HL-60/S4 (cell line): ENCODE results near the gene KXD1.
"Not testable (repeated sequence)": the region's sequence is repeated elsewhere in the genome, so short reads cannot be mapped to it uniquely, and the experiment has no call there.

Experiments
- in situ Hi-C: fragments of 300-500 bp; cut with MboI; formaldehyde crosslinking; loops from 2 replicates; pipeline ENCODE4 v1.14.3; 2022; ENCODE audit warnings: low sequenced_read_pairs

Gene KXD1

DNA sequence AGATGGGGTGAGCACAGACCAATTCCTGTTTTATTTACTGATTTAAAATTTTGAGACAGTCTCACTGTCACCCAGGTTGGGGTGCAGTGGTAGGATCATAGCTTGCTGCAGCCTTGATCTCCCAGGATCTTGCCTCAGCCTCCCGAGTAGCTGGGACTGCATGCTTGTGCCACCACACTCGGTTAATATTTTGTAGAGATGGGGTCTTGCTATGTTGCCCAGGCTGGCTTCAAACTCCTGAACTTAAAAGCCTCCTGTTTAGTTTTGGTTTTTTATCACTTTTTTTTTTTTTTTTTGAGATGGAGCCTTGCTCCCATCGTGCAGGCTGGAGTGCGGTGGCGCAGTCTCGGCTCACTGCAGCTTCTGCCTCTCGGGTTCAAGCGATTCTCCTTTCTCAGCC is 18.7 kb downstream of the KXD1 start:
- in situ Hi-C loops = no loop called here

DNA sequence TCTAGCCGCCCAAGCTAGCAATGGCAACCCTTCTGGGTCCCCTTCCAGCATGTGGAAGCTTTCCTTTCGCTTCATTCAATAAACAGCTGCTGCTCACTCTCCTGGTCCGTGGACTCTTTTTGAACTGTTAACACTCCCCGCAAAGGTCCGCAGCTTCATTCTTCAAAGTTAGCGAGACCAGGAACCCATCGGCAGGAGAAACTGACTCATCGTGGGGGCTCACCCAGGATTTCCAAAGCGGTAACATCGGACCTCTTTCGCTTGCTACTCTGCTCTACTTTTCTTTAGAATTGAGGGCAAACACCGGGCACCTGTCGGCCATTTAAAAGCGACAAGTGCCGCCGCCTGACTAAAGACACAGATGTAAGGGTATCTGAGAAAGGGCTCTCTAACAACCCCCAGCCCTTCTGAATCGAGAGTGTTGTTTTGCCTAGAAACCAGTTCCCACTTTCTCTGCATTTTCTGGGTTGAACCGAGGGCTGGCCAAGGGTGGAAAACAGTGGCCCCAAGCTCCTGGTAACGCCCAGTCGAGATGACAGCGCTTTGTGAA is 19.8 kb downstream of the KXD1 start:
- in situ Hi-C loops = no loop called here

DNA sequence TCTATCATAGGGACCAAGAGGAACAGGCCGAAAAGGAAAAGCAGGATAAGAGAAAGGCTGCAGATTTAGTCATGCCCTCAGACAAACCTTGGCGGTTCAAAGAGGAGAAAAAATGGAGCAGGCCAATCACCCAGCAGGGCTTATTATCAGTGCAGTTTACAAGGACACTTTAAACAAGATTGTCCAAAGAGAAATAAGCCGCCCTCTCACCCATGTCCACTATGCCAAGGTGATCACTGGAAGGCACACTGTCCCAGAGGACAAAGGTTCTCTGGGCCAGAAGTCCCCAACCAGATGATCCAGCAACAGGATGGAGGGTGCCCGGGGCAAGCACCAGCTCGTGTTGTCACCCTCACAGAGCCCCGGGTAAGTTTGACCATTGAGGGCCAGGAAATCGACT is 22.6 kb downstream of the KXD1 start:
- in situ Hi-C loops = no loop called here

DNA sequence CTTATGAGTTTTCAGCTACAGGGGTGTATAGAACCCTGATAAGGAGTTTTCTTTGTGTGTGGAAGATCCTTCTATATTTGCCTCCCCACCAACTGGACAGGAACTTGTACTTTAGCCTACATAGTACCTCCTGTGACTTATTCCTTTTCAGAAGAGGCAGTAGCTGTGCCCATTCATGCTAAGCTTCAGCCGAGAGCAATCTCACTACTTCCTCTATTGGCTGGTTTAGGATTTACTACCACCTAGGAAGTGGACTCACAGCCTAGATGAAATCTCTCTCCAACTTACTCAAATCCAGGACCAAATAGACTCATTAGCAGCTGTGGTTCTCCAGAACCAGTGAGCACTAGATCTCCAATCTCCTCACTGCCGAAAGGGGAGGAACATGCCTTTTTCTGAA is 28.6 kb downstream of the KXD1 start:
- in situ Hi-C loops = no loop called here

DNA sequence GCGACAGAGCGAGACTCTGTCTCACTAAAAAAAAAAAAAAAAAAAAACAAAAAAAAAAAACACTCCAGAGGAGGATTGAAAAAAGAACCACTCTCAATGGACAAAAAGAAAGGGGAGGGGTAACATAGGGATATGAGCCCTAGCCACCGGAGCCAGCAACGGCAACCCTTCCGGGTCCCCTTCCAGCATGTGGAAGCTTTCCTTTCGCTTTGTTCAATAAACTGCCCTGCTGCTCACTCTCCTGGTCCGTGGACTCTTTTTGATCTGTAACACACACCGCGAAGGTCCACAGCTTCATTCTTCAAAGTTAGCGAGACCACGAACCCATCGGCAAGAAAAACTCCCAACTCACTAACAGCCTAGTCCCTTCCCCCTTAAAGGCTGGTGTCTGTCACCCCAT is 29.9 kb downstream of the KXD1 start:
- in situ Hi-C loops = no loop called here

DNA sequence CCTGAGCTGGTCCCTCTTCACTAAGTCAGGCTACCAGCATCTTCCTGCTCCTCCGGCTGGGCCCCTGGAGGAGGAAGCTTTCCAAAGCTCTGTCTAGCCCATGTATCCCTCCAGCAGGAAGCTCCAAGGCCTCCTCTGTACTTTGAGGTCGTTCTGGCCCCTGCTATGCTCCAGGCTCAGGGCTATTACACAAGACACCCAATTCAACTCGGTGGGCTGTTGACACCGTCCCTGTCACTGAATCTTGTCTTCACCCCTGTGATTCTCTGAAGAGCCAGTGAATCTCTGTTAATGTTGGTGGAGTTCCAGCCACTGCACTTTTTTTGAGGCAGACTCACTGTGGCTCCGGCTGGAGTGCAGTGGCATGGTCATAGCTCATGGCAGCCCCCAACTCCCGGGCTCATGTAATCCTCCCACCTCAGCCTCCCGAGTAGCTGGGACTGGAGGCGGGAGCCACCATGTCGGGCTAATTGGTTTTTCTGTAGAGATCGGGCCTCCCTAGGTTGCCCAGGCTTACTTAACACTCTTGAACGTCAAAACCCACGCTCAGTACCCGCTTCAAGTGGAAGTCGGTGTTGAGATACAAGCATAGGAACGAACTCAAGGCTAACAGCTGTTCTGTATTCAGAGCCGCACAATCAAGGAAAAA is 30.4 kb downstream of the KXD1 start:
- in situ Hi-C loops = no loop called here

DNA sequence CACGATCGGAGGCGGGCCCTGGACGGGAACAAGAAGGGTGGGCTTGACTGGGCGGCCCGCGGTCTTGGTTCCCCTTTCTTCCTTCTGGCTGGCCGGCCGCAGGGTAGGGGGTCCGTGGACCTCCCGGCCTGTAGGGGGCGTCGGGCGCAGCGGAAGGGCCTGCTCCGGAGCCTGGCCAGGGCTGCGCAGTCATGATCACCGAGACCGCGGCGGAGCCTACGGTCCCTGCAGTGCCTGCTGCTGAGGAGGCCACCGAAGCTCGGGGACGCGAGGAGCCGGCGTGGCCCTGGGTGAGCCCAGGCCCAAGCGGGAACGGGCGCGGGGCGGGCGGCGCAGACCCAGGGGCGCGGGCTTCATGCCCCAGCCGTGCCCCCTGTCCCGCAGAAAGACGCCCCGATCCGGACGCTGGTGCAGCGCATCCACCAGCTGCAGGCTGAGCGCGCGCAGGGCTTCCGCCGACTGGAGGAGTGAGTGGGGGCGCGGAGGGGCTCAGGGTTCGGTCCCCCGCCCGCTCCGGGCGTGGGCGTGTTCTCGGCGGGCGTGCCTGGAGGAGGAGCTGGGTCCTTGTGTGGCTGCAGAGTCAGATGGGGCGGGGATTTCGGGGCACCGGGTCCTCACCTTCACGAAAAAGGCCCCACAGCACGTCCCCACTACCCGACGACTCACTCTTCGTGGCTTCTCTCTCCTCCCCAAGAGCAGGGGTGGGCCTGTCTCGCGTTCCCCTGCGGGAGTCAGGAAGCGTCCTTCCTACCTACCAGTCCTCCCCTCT is 31.1 kb downstream of the KXD1 start, which contains the start of gene REX1BD:
Gene REX1BD (plus strand): TSS at position 188 of the 769 bp plus-strand sequence. CDS start 4 bp downstream, at position 192.
- in situ Hi-C loops = no loop called here

DNA sequence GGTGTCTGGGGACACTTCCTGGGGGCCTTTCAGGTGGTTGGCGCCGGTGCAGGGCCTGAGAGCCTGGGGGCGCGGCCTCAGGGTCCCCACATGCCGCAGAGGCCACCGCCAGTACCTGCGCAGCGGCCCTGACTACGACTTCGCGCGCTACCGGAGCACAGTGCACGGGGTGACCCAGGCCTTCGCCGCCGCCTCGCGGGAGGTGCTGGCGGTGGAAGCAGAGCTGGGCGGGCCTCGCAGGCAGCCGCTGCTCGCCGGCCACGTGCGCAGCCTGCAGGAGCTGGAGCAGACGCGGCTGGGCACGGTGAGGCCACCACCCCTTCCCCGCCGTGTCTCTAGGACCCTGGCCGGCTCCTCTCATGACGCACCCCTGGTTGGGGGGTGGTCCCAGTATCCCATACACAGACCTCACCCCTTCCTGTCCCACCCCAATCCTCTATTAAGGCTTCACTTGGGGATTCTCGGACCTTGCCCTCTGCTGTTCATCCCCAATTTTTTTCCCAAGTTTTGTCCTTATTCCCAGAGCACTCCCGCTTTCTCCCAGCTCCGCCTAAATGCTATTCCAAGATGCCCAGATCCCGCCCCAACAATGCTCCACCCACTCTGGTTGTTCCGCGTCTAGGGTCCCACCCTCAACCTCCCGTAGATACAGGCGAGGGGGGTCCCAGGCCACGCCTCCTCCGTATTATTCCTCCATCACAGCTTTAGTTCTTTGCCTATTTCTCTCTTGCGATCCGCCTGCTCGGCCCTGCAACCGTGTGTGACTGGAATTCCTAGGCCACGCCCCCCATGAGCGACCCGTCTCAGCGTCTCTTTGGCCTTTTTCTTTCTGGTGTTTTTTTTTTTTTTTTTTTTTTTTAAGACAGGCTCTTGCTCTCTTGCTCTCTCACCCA is 32.0 kb downstream of the KXD1 start:
- in situ Hi-C loops = no loop called here

DNA sequence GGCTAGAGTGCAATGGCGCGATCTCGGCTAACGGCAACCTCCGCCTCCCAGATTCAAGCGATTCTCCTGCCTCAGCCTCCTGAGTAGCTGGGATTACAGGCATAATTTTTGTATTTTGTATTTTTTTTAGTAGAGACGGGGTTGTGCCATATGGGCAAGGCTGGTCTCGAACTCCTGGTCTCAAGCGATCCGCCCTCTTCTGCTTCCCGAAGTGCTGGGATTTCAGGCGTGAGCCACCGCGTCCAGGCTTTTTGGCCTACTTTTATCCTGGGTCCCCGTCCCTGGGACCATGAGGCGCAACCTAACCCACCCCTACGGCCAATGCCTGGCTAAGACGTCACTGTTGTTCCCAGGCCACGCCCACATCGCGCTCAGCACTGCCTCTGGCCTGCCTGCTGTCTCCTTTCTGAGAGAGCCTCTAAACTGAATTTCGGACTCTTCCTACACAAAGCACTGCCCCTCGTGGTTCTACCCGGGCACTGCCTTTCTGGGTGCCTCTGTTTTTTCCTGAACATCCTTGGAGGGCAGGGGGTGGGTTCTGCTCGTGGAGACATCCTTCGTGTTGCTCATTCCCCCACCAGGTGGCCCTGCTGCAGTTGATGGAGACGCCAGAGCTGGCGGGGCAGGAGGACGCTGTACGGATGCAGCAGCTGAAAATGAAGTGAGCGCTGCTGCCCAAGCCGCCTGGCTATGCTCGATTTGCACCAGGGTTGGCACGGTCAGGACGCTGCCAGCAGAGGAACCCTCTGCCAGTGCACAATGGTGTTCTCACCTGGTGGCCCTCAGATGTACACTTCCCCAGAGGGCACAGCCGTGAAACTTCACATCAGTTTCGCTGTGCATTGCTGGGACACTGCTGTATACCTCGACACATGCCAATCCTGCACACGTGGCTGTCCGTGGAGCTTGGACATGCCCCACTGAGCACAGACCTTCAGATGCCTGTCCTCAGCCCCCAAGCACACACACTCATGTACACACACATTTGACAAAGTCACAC is 32.9 kb downstream of the KXD1 start:
- in situ Hi-C loops = no loop called here

DNA sequence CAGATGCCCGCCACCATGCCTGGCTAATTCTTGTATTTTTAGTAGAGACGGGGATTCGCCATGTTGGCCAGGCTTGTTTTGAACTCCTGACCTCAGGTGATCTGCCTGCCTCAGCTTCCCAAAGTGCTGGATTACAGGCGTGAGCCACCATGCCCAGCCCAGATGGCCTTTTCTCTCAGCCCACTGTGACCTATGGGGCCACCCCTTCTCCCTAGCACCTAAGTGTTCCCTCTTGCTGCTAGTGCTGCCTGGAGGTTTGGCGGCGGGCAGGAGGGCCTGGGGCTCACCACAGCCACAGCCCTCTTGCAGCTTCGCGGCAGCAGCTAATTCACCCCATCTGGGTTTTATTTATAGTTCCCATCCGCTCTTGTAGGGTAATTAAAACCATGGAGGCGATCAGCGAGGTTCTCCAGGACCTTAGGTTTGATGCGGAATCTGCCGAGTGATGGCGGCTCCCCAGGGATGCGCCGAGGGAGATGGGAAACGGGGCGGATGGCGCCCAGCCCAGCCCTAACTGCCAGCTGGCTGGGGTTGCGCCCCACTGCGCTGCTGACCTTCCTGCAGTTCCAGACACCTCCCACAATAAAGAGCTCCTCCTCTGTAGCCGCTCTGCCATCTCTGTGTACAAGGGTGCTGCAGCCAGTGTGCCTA is 34.2 kb downstream of the KXD1 start:
- in situ Hi-C loops = no loop called here

DNA sequence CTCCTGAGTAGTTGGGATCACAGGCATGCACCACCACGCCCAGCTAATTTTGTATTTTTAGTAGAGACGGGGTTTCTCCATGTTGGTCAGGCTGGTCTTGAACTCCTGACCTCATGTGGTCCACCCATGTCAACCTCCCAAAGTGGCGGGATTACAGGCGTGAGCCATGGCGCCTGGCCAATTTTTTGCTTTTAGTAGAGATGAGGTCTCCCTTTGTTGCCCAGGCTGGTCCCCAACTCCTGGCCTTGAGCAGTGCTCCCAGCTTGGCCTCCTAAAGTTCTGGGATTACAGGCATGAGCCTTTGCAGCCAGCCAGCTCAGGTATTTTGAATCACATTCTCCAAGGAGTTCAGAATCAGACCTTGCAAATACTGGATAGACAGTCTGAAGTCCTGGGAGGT is 35.1 kb downstream of the KXD1 start:
- in situ Hi-C loops = not testable (repeated sequence)

DNA sequence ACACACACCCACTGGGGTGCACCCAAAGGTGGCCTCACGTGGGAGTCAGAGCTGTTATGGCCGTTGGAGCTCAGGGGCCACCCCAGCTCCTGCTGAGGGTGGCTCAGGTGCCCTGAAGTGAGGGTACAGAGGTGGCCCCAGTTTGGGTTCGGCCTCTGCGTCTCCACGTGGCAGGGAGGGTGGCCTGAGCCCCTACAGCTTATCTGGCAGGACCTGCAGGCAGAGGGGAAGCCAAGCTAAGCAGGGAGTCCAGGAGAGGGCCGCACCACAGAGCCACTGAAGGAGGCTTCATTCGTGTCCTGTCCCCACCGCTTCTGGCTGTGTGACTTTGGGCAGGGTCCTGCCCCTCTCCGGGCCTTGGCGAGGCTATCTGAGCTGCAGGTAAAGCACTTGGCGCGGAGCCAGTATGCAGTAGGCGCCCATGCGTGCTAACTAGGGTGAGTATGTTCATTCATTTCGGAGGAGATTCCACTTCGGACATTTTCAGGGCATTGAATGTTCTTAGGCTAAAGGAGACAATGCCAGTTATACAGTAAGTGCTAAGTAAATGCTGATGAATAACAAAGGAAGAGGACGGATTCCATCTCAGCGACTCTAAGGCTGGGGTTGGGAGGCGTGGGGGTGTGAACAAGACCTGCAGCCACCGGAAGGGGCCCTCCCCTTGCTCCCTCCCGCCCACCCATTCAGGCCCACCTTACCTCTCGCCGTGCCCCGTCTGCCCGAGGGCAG is 35.9 kb downstream of the KXD1 start:
- in situ Hi-C loops = no loop called here

DNA sequence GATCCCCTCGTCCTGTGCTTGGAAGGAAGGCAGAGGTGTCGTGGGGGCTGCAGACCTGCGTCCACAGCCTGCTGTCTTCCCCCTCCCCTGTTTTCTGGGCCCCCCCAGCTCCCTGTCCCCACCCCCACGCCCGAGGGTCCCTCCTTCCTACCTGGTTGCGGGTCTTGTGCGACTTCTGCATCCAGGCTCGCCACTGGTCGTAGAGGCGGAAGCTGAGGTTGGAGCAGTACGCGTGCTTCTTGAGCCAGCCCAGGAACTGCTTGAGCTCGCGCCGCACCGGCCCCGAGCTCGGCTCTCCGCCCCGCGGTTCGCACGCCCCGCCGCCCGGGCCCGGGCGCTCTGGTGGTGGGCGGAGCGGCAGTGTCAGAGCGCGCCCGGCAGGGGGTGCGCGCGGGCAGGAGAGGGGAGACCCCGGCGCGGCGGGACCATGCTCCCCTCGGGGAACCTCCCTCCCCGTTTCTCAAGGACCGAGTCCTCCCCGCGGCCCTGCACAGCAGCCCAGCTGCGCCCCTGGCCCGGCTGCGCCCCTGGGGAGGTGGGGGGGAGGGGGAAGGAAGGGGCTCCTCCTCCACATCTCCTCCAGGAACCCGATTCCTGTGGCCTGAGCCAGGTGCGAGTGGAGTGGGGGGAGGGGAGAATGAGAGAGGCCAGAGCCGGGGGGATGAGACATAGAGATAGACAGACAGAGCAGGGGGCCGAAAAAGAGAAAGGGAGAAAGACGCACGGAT is 36.6 kb downstream of the KXD1 start:
- in situ Hi-C loops = no loop called here

DNA sequence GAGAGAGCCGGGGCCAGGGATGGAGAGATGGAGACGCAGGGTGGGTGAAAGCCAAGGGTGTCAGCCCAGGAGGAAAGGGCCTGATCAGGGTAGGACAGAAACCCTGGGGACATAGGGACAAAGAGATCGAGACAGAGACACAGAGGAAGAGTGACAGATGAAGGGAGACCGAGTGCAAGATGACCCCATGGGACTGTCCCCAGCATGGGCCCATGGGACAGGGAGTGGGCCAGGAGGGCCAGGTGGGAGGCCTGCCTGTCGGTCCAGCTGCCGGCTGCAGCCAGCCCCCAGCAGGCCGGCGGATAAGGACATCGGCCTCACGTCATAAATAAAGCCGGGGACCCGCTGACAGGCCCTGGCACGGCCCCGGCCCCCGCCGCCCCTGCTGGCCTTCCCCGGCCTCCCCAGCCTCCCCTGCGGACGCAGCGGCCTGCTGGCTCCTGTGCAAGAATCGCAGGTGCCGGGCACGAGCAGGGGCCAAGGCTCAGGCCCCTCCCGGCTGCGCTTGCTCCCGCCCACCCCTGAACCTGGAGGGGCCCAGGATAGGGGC is 37.2 kb downstream of the KXD1 start:
- in situ Hi-C loops = no loop called here

DNA sequence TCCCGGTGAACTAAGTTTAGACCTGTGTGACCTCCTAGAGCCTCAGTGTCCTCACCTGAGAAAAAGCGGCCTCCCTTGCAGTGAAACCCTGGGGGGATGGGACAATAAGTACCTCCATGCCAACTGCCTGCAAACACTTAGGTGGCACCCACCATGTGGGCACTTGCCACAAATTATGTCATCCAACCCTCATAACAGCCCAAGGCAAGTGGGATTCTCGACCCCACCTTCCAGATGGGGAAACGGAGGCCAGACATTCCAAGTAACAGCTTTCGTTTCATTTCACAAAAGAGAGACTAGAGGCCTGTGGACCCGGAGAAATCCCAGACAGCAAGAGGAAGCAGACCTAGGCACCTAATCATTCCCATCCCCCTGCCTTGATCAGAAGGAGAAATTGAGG is 37.8 kb downstream of the KXD1 start:
- in situ Hi-C loops = no loop called here

DNA sequence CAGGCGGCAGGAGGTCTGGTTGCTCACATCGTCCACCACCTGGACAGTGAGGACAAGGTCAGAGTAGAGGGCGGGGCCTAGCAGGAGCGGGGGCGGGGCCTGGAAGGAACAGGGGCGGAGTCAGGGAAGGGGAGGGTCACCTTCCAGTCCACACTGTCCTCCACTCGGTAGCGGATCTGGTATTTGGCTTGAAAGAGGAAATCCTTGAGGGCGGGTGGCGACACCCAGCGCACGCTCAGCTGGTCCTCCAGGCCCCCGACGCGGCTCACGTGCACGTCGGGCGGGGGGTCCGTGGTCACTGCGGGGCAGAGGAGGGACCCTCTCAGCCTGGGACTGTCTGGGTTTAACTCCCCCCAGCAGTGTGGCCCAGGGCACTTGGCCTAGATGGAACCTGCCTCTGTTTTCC is 39.1 kb downstream of the KXD1 start:
- in situ Hi-C loops = no loop called here

DNA sequence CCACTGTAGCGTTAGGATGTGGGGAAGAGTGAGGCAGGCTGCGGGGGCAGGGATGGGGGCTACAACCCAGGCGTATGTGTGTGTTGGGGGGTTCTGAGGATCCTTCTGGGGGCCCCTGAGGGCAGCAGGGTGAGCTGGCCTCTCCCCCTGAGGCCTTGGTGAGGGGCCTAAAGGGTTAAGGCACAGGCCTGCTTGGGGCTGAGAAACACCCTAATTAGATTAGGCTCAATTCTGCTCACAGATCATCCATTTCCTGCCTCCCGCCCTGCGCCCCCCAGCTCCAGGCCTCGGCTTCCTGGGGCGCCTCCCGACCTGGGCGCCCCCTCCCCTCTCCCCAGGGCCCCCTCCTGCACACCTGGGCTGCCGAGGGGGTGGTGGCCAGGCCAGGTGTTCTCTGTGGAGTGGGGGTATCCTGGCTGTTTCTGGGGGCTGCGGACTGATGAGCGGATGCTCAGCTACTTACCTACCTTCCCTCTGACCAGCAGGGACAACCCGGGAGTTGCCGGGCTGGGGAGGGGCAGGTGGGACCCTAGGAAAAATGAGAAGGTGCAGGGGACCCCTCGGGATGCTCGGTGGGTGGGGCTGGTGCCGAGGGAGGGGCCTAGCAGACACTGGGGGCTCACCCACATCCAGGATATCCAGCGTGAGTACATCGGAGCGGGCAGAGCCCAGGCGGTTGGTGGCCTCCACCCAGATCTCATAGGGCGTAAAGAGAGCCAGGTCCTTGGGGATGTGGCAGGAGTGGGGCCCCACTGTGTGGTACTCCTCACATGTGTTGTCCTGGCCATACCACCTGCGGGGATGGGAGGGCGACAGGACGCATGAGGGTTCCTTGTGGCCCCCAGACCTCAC is 40.4 kb downstream of the KXD1 start:
- in situ Hi-C loops = no loop called here
